Epithelial cell of proximal tubule (primary cell): ENCODE measurements around the gene ZKSCAN1. TPM values are rescaled to one million over a fixed set of nuclear protein-coding genes. Genes with fewer than 3 reads are reported as not detected.
A peak's percentile ranks its signal among the peaks of the same experiment; 100 is the strongest.
"Not testable (repeated sequence)": the region's sequence is repeated elsewhere in the genome, so short reads cannot be mapped to it uniquely, and the experiment has no call there.

ENCODE experiments used
- DNase-seq: peaks from one replicate; pipeline ENCODE4 v3.0.0-alpha.2; 2011; ENCODE audit warnings: low read depth
- H3K4me3 ChIP-seq: 2 replicates; pipeline ENCODE4 v1.5.1; 2011; ENCODE audit warnings: low read depth, mild to moderate bottlenecking, low read length
- total RNA-seq: library from RNA; depleted of rRNA; stranded (reverse); fragments of >200 nt; gene quantifications from 2 replicates; pipeline ENCODE4 v1.2.3, GENCODE V29; 2015
- TF ChIP-seq, protein P1 (sequence below): conservative IDR thresholded peaks from 2 replicates; pipeline ENCODE4 v1.5.1; 2012; ENCODE audit warnings: low read depth, mild to moderate bottlenecking, low read length

Gene ZKSCAN1
- total RNA-seq, 1 donor from 2014 or later, result 10.6 TPM

DNA sequence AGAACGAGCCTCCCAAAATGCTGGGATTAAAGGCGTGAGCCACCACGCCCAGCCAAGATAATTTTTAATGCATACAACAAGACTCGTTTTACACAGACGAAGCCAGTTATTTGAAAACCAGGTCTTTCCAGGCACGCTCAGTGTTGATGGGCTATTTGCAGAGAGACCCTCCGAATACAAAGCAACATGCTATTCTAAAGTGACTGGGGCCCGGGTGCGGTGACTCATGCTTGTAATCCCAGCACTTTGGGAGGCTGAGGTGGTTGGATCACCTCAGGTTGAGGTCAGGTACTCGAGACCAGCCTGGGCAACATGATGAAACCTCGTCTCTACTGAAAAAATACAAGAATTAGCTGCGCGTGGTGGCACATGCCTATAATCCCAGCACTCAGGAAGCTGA is 38.8 kb upstream of the ZKSCAN1 start:
- DNase-seq, result no peak
- no peak overlapping the region for H3K4me3 ChIP-seq
- TF ChIP-seq, protein P1, sequence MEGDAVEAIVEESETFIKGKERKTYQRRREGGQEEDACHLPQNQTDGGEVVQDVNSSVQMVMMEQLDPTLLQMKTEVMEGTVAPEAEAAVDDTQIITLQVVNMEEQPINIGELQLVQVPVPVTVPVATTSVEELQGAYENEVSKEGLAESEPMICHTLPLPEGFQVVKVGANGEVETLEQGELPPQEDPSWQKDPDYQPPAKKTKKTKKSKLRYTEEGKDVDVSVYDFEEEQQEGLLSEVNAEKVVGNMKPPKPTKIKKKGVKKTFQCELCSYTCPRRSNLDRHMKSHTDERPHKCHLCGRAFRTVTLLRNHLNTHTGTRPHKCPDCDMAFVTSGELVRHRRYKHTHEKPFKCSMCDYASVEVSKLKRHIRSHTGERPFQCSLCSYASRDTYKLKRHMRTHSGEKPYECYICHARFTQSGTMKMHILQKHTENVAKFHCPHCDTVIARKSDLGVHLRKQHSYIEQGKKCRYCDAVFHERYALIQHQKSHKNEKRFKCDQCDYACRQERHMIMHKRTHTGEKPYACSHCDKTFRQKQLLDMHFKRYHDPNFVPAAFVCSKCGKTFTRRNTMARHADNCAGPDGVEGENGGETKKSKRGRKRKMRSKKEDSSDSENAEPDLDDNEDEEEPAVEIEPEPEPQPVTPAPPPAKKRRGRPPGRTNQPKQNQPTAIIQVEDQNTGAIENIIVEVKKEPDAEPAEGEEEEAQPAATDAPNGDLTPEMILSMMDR, result no peak

DNA sequence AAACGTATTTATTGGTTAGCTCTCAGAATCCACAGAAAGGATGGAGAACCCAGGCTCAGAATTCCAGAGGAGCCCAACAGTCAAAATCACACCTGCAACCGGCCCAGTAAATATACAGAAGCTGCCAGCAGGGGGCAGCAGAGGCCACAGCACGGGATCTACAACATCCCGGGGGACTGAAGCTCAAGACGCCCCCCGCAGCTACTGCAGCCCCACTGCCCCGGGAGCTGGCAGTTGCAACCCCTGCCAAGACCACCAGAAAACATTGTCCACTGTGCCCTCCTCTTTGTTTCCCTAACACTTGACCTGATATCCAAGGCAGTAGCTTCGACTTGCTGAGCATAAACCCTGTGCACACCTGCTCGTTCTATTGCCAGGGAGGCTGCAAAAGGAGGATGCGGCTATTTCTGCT is 35.6 kb upstream of the ZKSCAN1 start:
- TF ChIP-seq, protein P1, result peak; percentile 64
- DNase-seq, H3K4me3 ChIP-seq: not testable (repeated sequence)

DNA sequence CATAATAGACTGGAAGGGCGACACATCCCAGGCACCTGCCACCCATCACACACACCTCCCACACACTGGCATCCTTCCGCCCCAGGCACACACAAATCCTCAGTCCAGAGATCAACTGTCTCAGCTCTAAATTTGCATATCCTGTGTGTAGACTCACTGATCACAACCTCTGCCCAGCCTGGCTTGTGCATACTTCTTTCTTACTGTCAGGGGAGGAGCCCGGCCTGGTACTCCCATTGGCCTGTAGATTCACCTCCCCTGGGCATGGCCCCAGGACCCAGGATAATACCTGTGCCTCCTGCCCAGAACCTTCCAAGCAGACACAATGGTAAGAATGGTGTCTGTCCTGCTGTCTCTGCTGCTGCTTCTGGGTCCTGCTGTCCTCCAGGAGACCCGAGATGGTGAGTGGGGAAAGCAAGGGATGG is 34.9 kb upstream of the ZKSCAN1 start:
- DNase-seq, H3K4me3 ChIP-seq: not testable (repeated sequence)

DNA sequence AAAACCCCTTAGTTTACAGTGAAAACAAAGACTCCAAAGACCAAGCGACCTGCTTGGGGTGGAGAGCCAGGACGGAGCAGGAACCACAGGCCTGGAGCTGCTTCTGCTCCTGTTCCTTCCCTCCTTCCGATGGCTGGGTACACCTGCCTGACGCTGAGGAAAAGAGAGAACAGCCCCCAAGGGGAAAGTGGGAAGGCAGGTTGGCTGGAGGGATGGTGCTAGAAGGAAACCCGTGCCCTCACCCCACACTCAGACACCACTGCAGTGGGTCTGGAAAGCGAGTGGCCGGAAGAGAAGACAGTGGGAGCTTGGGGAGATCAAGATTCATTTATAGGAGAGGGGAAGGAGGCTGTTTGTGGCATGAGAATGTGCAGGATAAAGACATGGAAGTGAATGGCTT is 34.3 kb upstream of the ZKSCAN1 start:
- not testable (repeated sequence) for H3K4me3 ChIP-seq, DNase-seq

DNA sequence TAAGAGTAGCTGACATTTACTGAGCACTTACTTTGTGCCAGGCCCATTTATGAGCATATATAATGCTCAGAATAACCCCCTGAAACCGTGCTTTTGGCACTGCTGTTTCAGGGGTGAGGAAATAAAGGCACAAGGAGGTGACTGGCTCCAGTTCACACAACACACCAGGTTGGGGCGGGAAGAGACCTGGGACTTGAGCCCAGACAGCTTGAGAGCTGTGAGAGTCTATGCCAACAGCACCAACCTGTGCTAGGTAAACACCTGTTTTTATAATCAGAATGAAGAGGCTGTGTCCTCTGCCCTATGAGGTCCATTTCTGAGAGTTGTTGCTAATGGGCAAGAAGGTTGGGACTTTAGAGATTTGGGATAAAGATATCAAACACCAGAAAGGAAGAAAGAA is 30.8 kb upstream of the ZKSCAN1 start:
- H3K4me3 ChIP-seq, result no peak overlapping the region
- DNase-seq, result no peak
- TF ChIP-seq, protein P1, result no peak

DNA sequence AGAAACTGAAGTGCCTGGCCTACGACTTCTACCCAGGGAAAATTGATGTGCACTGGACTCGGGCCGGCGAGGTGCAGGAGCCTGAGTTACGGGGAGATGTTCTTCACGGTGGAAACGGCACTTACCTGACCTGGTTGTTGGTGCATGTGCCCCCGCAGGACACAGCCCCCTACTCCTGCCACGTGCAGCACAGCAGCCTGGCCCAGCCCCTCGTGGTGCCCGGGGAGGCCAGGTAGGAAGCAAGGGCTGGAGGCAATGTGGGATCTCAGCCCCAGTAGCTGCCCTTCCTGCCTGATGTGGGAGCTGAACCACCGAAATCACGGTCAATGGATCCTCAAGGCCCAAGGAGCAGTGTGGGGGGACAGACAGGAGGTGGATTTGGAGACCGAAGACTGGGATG is 28.1 kb upstream of the ZKSCAN1 start:
- not testable (repeated sequence) for H3K4me3 ChIP-seq

DNA sequence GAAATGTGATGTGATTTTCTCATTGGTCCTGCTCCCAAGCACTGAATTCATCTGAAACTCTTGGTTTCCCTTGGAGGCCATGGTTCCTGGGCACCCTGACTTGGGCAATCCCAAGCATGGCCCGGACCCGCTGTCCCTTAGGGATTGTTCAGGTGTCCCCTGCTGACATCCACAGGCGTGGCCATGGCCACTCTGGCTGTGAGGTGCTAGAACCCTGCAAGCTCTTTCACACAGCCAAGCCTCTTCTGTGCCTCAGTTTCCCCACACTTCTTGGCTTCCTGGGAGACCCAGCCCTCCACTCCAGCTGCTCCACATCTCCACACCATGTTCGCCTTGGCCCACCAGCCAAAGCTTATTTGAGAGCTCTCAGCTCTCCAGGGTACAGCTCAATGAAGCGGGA is 27.6 kb upstream of the ZKSCAN1 start:
- TF ChIP-seq, protein P1, result no peak
- no peak for DNase-seq
- no peak overlapping the region for H3K4me3 ChIP-seq

More for the DNA sequence above, 28.1 kb upstream of the ZKSCAN1 start:
- not testable (repeated sequence) for DNase-seq

DNA sequence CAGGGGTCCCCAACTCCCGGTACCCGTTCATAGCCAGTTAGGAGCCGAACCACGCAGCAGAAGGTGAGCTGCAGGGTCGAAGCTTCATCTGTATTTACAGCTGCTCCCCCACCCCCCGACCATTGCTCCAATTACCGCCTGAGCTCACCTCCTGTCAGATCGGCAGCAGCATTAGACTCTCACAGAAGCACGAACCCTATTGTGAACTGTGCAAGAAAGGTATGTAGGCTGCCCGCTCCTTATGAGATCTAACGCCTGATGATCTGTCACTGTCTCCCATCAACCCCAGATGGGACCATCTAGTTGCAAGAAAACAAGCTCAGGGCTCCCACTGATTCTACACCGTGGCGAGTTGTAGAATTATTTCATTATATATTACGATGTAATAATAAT is 24.9 kb upstream of the ZKSCAN1 start:
- TF ChIP-seq, protein P1, result no peak
- no peak for DNase-seq
- peak overlapping the region; percentile 36 for H3K4me3 ChIP-seq

DNA sequence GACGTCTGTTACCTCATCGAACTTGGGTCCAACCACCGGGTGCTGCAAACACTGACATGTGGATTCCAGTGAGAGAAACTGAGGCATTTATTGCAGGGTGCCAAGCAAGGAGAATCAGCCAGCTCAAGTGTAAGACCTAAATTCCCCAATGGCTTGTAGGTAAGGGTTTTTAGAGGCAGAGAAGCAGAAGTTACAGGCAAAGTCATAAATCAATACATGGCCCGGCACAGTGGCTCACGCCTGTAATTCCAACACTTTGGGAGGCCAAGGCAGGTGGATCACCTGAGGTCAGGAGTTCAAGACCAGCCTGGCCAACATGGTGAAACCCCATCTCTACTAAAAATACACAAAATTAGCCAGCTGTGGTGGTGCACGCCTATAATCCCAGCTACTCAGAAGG is 23.9 kb upstream of the ZKSCAN1 start:
- H3K4me3 ChIP-seq, DNase-seq: not testable (repeated sequence)
